Fibroblast of mammary gland (primary cell): ENCODE results near the gene PNMT.

Experiments
- DNase-seq: peaks from one replicate; pipeline ENCODE4 v3.0.0-alpha.2; 2010; ENCODE audit warnings: low read depth
- H3K4me3 ChIP-seq: 2 replicates; pipeline ENCODE4 v1.5.1; 2011; ENCODE audit warnings: low read depth, mild to moderate bottlenecking, low read length, moderate library complexity; ENCODE audit not compliant: control insufficient read depth
- TF ChIP-seq, protein P1 (sequence below): conservative IDR thresholded peaks from 2 replicates; pipeline ENCODE4 v1.5.1; 2011; ENCODE audit warnings: low read depth, low read length, inconsistent platforms; ENCODE audit not compliant: control insufficient read depth, insufficient read depth

The PNMT gene

GRCh38 chr17:39633570-39634183 is 34.6 kb upstream of the PNMT start:
- H3K4me3 ChIP-seq = no peak overlapping the region
- TF ChIP-seq, protein P1, sequence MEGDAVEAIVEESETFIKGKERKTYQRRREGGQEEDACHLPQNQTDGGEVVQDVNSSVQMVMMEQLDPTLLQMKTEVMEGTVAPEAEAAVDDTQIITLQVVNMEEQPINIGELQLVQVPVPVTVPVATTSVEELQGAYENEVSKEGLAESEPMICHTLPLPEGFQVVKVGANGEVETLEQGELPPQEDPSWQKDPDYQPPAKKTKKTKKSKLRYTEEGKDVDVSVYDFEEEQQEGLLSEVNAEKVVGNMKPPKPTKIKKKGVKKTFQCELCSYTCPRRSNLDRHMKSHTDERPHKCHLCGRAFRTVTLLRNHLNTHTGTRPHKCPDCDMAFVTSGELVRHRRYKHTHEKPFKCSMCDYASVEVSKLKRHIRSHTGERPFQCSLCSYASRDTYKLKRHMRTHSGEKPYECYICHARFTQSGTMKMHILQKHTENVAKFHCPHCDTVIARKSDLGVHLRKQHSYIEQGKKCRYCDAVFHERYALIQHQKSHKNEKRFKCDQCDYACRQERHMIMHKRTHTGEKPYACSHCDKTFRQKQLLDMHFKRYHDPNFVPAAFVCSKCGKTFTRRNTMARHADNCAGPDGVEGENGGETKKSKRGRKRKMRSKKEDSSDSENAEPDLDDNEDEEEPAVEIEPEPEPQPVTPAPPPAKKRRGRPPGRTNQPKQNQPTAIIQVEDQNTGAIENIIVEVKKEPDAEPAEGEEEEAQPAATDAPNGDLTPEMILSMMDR = no peak
- no peak for DNase-seq

GRCh38 chr17:39634384-39634871 is 33.8 kb upstream of the PNMT start:
- TF ChIP-seq, protein P1 = peak; percentile 68
- H3K4me3 ChIP-seq = no peak overlapping the region
- DNase-seq = peak; percentile 50

- TF ChIP-seq, protein P1 = no peak
- no peak for DNase-seq
- no peak overlapping the region for H3K4me3 ChIP-seq
These were observed 32.6 kb upstream of the PNMT start for GRCh38 chr17:39635614-39636176.

GRCh38 chr17:39636587-39636926 is 31.7 kb upstream of the PNMT start:
- peak overlapping the region; percentile 77 for H3K4me3 ChIP-seq
- DNase-seq = no peak
- TF ChIP-seq, protein P1 = no peak

- peak within 1 kb of the TSS; percentile 77 for H3K4me3 ChIP-seq
- TF ChIP-seq, protein P1 = no peak
- peak; percentile 75 for DNase-seq
These were observed 31.1 kb upstream of the PNMT start, which contains the start of gene STARD3 for GRCh38 chr17:39636927-39637736. Gene STARD3, plus strand, starts transcription at chr17:39637144. Its CDS starts 16,388 bp downstream, at chr17:39653532.

- DNase-seq = no peak
- H3K4me3 ChIP-seq = no peak overlapping the region
- TF ChIP-seq, protein P1 = no peak
These were observed 29.9 kb upstream of the PNMT start for GRCh38 chr17:39638317-39638716.
